OCI-LY1 (cell line): ENCODE measurements around the gene NETO2.

Source experiments
- H2AFZ ChIP-seq: fragments of 200-600 bp; sonication (generic), shearing (Covaris generic); 2 replicates; pipeline ENCODE4 v1.6.0; 2014; ENCODE audit warnings: antibody characterized with exemption, mild to moderate bottlenecking, low read length
- H3F3A ChIP-seq: fragments of 200-600 bp; sonication (generic), shearing (Covaris generic); 2 replicates; pipeline ENCODE4 v1.6.0; 2014; ENCODE audit warnings: mild to moderate bottlenecking, antibody characterized with exemption, low read length, moderate library complexity; ENCODE audit not compliant: insufficient read depth
- H3K27ac ChIP-seq: fragments of 200-600 bp; sonication (generic); 2 replicates; pipeline ENCODE4 v1.5.1; 2014; ENCODE audit warnings: low read length, mixed run types, mild to moderate bottlenecking, low read depth; ENCODE audit not compliant: poor library complexity, severe bottlenecking
- H3K27me3 ChIP-seq: fragments of 200-600 bp; sonication (generic); 2 replicates; pipeline ENCODE4 v1.6.0; 2014; ENCODE audit warnings: antibody characterized with exemption, mild to moderate bottlenecking, low read length, moderate library complexity; ENCODE audit not compliant: insufficient read depth
- H3K36me3 ChIP-seq: fragments of 200-600 bp; sonication (generic); 2 replicates; pipeline ENCODE4 v1.6.1; 2014; ENCODE audit warnings: mild to moderate bottlenecking, antibody characterized with exemption, low read length, moderate library complexity, mixed read lengths; ENCODE audit not compliant: insufficient read depth
- H3K4me1 ChIP-seq: fragments of 200-600 bp; sonication (generic); 2 replicates; pipeline ENCODE4 v1.5.1; 2014; ENCODE audit warnings: mild to moderate bottlenecking, low read length, moderate library complexity; ENCODE audit not compliant: insufficient read depth, severe bottlenecking
- H3K4me2 ChIP-seq: fragments of 200-600 bp; sonication (generic), shearing (Covaris generic); 2 replicates; pipeline ENCODE4 v1.6.1; 2014; ENCODE audit warnings: low read length
- H3K4me3 ChIP-seq: fragments of 200-600 bp; sonication (generic); 2 replicates; pipeline ENCODE4 v1.5.1; 2014; ENCODE audit warnings: low read length, low read depth, mild to moderate bottlenecking, mixed read lengths; ENCODE audit not compliant: poor library complexity, severe bottlenecking
- H3K79me2 ChIP-seq: fragments of 200-600 bp; shearing (Covaris generic); 2 replicates; pipeline ENCODE4 v1.6.1; 2016; ENCODE audit warnings: mixed run types, low read length, mixed read lengths; ENCODE audit not compliant: insufficient read depth
- H3K9ac ChIP-seq: fragments of 200-600 bp; sonication (generic), shearing (Covaris generic); 2 replicates; pipeline ENCODE4 v1.6.1; 2014; ENCODE audit warnings: mild to moderate bottlenecking, low read length, mixed read lengths
- H3K9me2 ChIP-seq: fragments of 200-600 bp; sonication (generic), shearing (Covaris generic); 2 replicates; pipeline ENCODE4 v1.6.1; 2014; ENCODE audit warnings: low read depth, mild to moderate bottlenecking, low read length, mixed read lengths
- H3K9me3 ChIP-seq: fragments of 200-600 bp; shearing (Covaris generic); 2 replicates; pipeline ENCODE4 v1.6.1; 2014; ENCODE audit warnings: low read length, mixed read lengths
- H4K20me1 ChIP-seq: fragments of 200-600 bp; sonication (generic), shearing (Covaris generic); 2 replicates; pipeline ENCODE4 v1.6.0; 2016; ENCODE audit warnings: mild to moderate bottlenecking, low read length; ENCODE audit not compliant: insufficient read depth
- CTCF ChIP-seq: fragments of 200-600 bp; sonication (generic), shearing (Covaris generic); IDR thresholded peaks from 2 replicates; pipeline ENCODE4 v1.5.1; 2017; ENCODE audit warnings: mild to moderate bottlenecking, antibody characterized with exemption, low read length, moderate library complexity, mixed read lengths
- EZH2 ChIP-seq: fragments of 200-600 bp; sonication (generic), shearing (Covaris generic); IDR thresholded peaks from 2 replicates; pipeline ENCODE4 v1.8.0; 2017; ENCODE audit warnings: borderline replicate concordance, mixed run types, mild to moderate bottlenecking, antibody characterized with exemption, low read length, moderate library complexity, mixed read lengths

The NETO2 gene

DNA sequence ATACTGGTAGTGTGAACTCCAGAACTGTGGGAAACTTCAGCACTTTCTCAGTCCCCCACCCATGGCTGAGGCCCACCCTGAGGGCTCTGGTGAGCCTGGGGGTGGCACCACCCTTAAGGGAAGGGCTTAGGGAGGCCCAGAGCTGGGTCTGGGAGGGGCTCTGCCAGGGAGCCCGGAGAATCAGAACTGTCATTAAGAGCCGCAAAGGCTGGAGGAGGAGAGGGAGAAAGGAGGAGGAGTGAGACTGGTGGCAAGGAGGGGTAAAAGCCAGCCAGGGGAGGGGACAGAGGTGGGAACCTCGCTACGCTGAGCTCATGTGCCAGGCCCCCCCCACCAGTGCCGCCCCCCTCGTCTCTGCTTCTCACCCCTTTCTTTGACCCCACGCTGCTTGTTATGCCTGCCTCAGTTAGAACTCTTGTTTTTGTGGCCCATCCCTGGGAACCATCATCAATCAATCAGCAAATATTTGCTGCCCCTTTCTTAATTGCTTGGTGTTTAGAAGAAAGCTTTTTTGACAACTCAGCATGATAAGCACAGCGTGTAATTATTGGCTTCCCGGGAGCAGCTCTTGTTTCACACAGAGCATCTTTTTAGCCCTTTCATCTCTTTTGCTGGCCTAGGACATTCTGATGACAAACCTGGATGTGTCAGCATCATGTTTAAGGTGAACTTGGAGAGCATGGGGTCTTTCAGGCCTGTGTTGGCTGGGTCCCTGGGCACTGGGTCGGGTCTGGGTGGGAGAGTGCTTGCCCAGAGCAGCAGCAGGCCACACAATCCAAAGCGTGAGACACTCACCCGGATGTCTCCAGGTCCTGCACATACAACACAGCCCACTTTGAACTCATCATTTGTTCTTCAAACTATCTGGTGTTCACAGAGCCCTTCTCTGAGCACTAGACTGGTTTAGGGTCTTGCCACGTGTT lies 77.7 kb downstream of the NETO2 start:
- TF ChIP-seq EZH2: no peak
- TF ChIP-seq CTCF: no peak
- Histone ChIP-seq H3K9me3 (no peaks in the 10 kb centered on the region), H3K27me3 (no peaks in the 10 kb centered on the region; the same call in 1 of the 2 replicates), H3K27ac (no peak overlapping the region), H3K9ac (no peak overlapping the region), H3K4me3 (no peak overlapping the region), H4K20me1 (no peaks in the 10 kb centered on the region), H3K4me2 (no peak overlapping the region), H3K36me3 (no peaks in the 10 kb centered on the region), H2AFZ (no peak overlapping the region), H3K79me2 (no peaks in the 10 kb centered on the region), H3K9me2 (no peaks in the 10 kb centered on the region), H3F3A (no peaks in the 10 kb centered on the region), H3K4me1 (no peaks in the 10 kb centered on the region)

GRCh38 chr16:47064775-47065174 lies 79.0 kb downstream of the NETO2 start:
- H3K9ac ChIP-seq: no peak overlapping the region
- TF ChIP-seq EZH2 (no peak), CTCF (no peak)
- H3K27ac ChIP-seq: no peak overlapping the region
- no peak overlapping the region for H2AFZ ChIP-seq
- H3K9me3 ChIP-seq: no peaks in the 10 kb centered on the region
- H3K79me2 ChIP-seq: no peaks in the 10 kb centered on the region
- no peaks in the 10 kb centered on the region for H3K36me3 ChIP-seq
- no peaks in the 10 kb centered on the region for H3K4me1 ChIP-seq
- H3K27me3 ChIP-seq: no peaks in the 10 kb centered on the region; the same call in 1 of the 2 replicates
- H3K9me2 ChIP-seq: no peaks in the 10 kb centered on the region
- H4K20me1 ChIP-seq: no peaks in the 10 kb centered on the region
- no peak overlapping the region for H3K4me2 ChIP-seq
- no peak overlapping the region for H3K4me3 ChIP-seq
- H3F3A ChIP-seq: no peaks in the 10 kb centered on the region

DNA sequence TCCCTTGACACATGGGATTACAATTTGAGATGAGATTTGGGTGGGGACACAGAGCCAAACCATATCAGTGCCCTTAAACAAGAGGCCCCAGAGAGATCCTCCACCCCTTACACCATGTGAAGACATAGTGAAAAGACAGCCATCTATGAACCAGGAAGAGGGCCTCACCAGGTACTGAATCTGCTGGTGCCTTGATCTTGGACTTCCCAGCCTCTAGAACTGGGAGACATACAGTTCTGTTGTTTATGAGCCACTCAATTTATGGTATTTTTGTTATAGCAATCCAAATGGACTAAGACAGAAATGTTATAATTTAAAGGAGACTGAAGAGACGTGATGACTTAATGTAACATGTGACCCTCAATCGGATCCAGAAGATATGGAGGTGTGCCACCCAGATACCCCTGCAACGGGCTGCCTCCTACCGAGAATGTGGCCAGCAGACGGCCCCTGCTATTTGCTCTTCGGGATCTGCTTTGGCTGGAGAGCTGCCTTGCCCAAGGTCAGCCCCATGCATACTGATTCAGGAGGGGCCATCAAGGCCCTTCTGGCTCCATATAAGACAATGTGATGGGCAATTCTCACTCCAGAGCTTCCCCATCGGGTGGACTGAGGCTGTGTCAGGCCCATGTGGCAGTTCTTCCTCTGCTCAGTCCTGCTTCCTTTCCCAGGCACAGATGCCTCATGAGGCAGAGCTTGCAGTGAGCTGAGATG lies 80.6 kb downstream of the NETO2 start:
- H3K4me2 ChIP-seq: no peak overlapping the region
- no peaks in the 10 kb centered on the region for H3K36me3 ChIP-seq
- H4K20me1 ChIP-seq: no peaks in the 10 kb centered on the region
- no peak overlapping the region for H3K4me3 ChIP-seq
- H3K9ac ChIP-seq: no peak overlapping the region
- H3K9me3 ChIP-seq: no peaks in the 10 kb centered on the region
- TF ChIP-seq EZH2 (no peak), CTCF (no peak)
- H3K4me1 ChIP-seq: no peaks in the 10 kb centered on the region
- no peaks in the 10 kb centered on the region for H3F3A ChIP-seq
- H3K9me2 ChIP-seq: no peaks in the 10 kb centered on the region
- H3K79me2 ChIP-seq: no peaks in the 10 kb centered on the region
- no peak overlapping the region for H2AFZ ChIP-seq
- no peak overlapping the region for H3K27ac ChIP-seq
- H3K27me3 ChIP-seq: no peaks in the 10 kb centered on the region; the same call in 1 of the 2 replicates
